Activated naive CD8-positive, alpha-beta T cell treated with anti-CD3 and anti-CD28 coated beads, Interleukin-2, amount 10 ng/mL, durations not matched to agents 7 days and 5 days (primary cell): ENCODE measurements around the gene ZCWPW2. TPM values are rescaled to one million over a fixed set of nuclear protein-coding genes. Genes with fewer than 3 reads are reported as not detected.
A peak's percentile ranks its signal among the peaks of the same experiment; 100 is the strongest.

Source experiments
- ATAC-seq: fragments of 150-1000 bp; cut with Tn5 transposase; one replicate; pipeline ENCODE4 v1.10.0; 2021; ENCODE audit warnings: low read depth, moderate library complexity
- POLR2A ChIA-PET: fragments of 350-600 bp; sonication (Branson Sonifier 250); formaldehyde crosslinking; loops from one replicate; lab custom pipeline; 2021; ENCODE audit warnings: antibody characterized with exemption; lab: Charles Lee
- DNase-seq: peaks from one replicate; pipeline ENCODE4 v3.0.0; 2021
- H3K27ac Mint-ChIP-seq: one replicate; pipeline ENCODE4 v1.8.0; 2022; ENCODE audit warnings: mild to moderate bottlenecking, mixed read lengths
- H3K27me3 Mint-ChIP-seq: one replicate; pipeline ENCODE4 v1.8.0; 2022; ENCODE audit warnings: mild to moderate bottlenecking, moderate library complexity, mixed read lengths
- H3K36me3 Mint-ChIP-seq: one replicate; pipeline ENCODE4 v1.8.0; 2021; ENCODE audit warnings: mild to moderate bottlenecking, mixed read lengths
- H3K4me1 Mint-ChIP-seq: one replicate; pipeline ENCODE4 v1.8.0; 2021; ENCODE audit warnings: mixed read lengths
- H3K4me3 Mint-ChIP-seq: one replicate; pipeline ENCODE4 v1.8.0; 2022; ENCODE audit warnings: mild to moderate bottlenecking, moderate library complexity, mixed read lengths
- H3K9me3 Mint-ChIP-seq: one replicate; pipeline ENCODE4 v1.8.0; 2021; ENCODE audit warnings: mixed read lengths
- total RNA-seq, 2 experiments: library from RNA; stranded (reverse); gene quantifications; one replicate each; pipeline ENCODE4 v1.2.3, GENCODE V29; 2021

Gene ZCWPW2
- total RNA-seq, 2 experiments from 2014 or later = 0.25 to 0.79 TPM

GRCh38 chr3:28556195-28556594 lies 207.7 kb downstream of the ZCWPW2 start:
- no peak for DNase-seq
- no peak for ATAC-seq
- POLR2A ChIA-PET = no interaction called here
- H3K27me3 Mint-ChIP-seq = no peaks in the 10 kb centered on the region
- peaks cover 3% of the 10 kb centered on the region for H3K9me3 Mint-ChIP-seq
- H3K27ac Mint-ChIP-seq = no peak overlapping the region
- no peaks in the 10 kb centered on the region for H3K36me3 Mint-ChIP-seq
- no peak overlapping the region for H3K4me3 Mint-ChIP-seq
- no peaks in the 10 kb centered on the region for H3K4me1 Mint-ChIP-seq

GRCh38 chr3:28564211-28564610 lies 215.7 kb downstream of the ZCWPW2 start:
- no peaks in the 10 kb centered on the region for H3K27me3 Mint-ChIP-seq
- ATAC-seq (no peak), DNase-seq (no peak)
- H3K27ac Mint-ChIP-seq = no peak overlapping the region
- H3K36me3 Mint-ChIP-seq = no peaks in the 10 kb centered on the region
- no peaks in the 10 kb centered on the region for H3K9me3 Mint-ChIP-seq
- no peaks in the 10 kb centered on the region for H3K4me1 Mint-ChIP-seq
- POLR2A ChIA-PET = no interaction called here
- no peak overlapping the region for H3K4me3 Mint-ChIP-seq

GRCh38 chr3:28569357-28569756 lies 220.8 kb downstream of the ZCWPW2 start:
- ATAC-seq (no peak), DNase-seq (no peak)
- POLR2A ChIA-PET = no interaction called here
- peaks cover 17% of the 10 kb centered on the region for H3K27me3 Mint-ChIP-seq
- no peaks in the 10 kb centered on the region for H3K4me1 Mint-ChIP-seq
- no peak overlapping the region for H3K4me3 Mint-ChIP-seq
- H3K27ac Mint-ChIP-seq = no peak overlapping the region
- H3K36me3 Mint-ChIP-seq = no peaks in the 10 kb centered on the region
- no peaks in the 10 kb centered on the region for H3K9me3 Mint-ChIP-seq

DNA sequence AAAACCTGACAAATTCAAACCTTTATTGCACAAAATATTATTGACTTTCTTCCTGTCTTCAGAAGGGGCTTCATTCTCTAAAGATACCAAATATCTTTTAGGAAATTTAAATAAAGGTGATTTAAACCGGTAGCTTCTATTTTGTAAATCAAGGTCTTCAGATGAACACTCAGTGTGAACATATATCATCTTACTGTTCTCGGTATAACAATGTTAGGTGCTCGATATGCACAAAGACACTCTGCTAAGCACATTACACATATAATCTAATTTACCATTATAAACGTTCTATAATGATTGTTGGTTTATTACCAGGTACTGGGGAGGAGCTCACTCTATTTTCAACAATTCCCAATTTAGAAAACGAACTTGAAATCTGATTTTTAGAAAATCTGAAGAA lies 225.5 kb downstream of the ZCWPW2 start:
- POLR2A ChIA-PET = no interaction called here
- peaks cover 60% of the 10 kb centered on the region for H3K27me3 Mint-ChIP-seq
- peaks cover 2% of the 10 kb centered on the region for H3K4me1 Mint-ChIP-seq

GRCh38 chr3:28575100-28575745 lies 226.7 kb downstream of the ZCWPW2 start:
- no peak for ATAC-seq
- H3K27ac Mint-ChIP-seq = no peak overlapping the region
- H3K4me3 Mint-ChIP-seq = no peak overlapping the region
- H3K4me1 Mint-ChIP-seq = peaks cover 2% of the 10 kb centered on the region
- no peaks in the 10 kb centered on the region for H3K36me3 Mint-ChIP-seq
- H3K27me3 Mint-ChIP-seq = peaks cover 63% of the 10 kb centered on the region
- DNase-seq = peak; percentile 27
- no peaks in the 10 kb centered on the region for H3K9me3 Mint-ChIP-seq
- POLR2A ChIA-PET = no interaction called here

More for the DNA sequence above, 225.5 kb downstream of the ZCWPW2 start:
- Mint-ChIP-seq H3K9me3 (no peaks in the 10 kb centered on the region), H3K4me3 (no peak overlapping the region), H3K36me3 (no peaks in the 10 kb centered on the region), H3K27ac (no peak overlapping the region)
- DNase-seq = no peak
- no peak for ATAC-seq

Other genes with a start within 250 kb of the ZCWPW2 start
- gene CMC1, start 107.1 kb upstream of the ZCWPW2 start, total RNA-seq = 10 to 100 TPM; 44.6 to 45.6 TPM
- 10 to 100 TPM; 55.1 to 59.8 TPM for gene AZI2, start 103 bp downstream of the ZCWPW2 start, total RNA-seq